ENCODE results near the gene PAX2. TPM values are rescaled to one million over a fixed set of nuclear protein-coding genes. Genes with fewer than 3 reads are reported as not detected.

Gene PAX2
- total RNA-seq, 1 donor from 2014 or later = 0.23 TPM

- Histone ChIP-seq H2AFZ (ENCODE audit: low read depth, low read length) (no peak overlapping the region), H3K27ac (ENCODE audit: low read depth, low read length) (no peak overlapping the region), H3K4me1 (ENCODE audit: insufficient read depth, low read length) (no peaks in the 10 kb centered on the region), H3K9me3 (ENCODE audit: insufficient read depth, low read depth, low read length) (no peaks in the 10 kb centered on the region), H3K4me2 (ENCODE audit: low read length) (no peak overlapping the region), H3K4me3 (ENCODE audit: insufficient read depth, low read depth, low read length) (no peak overlapping the region), H3K36me3 (ENCODE audit: insufficient read depth, low read length) (no peaks in the 10 kb centered on the region), H4K20me1 (ENCODE audit: insufficient read depth, low read length) (no peaks in the 10 kb centered on the region), H3K79me2 (ENCODE audit: insufficient read depth, low read length) (no peaks in the 10 kb centered on the region), H3K9ac (ENCODE audit: low read length) (no peak overlapping the region), H3K27me3 (ENCODE audit: insufficient read depth, low read length) (peaks cover 20% of the 10 kb centered on the region)
- FAIRE-seq (no peak), DNase-seq (ENCODE audit: low read depth) (no peak)
- no peak overlapping the region for H3K27ac Mint-ChIP-seq (ENCODE audit: unreplicated experiment)
- no peaks in the 10 kb centered on the region for H3K4me1 Mint-ChIP-seq (ENCODE audit: low read depth, unreplicated experiment)
- peaks cover 67% of the 10 kb centered on the region for H3K27me3 Mint-ChIP-seq (ENCODE audit: low read depth, unreplicated experiment)
- no peak overlapping the region for H3K4me3 Mint-ChIP-seq (ENCODE audit: unreplicated experiment)
- TF ChIP-seq EZH2 (IDR thresholded peaks at IDR 0.05; ENCODE audit: insufficient read depth, low read length) (no peak), CTCF (IDR thresholded peaks at IDR 0.05; ENCODE audit: insufficient read depth, low read depth, low read length) (no peak)
- H3K9me3 Mint-ChIP-seq (ENCODE audit: unreplicated experiment) = peaks cover 4% of the 10 kb centered on the region
- H3K36me3 Mint-ChIP-seq (ENCODE audit: low read depth, unreplicated experiment) = no peaks in the 10 kb centered on the region
Measured at GRCh38 chr10:100848770-100849169, 103.4 kb downstream of the PAX2 start.

DNA sequence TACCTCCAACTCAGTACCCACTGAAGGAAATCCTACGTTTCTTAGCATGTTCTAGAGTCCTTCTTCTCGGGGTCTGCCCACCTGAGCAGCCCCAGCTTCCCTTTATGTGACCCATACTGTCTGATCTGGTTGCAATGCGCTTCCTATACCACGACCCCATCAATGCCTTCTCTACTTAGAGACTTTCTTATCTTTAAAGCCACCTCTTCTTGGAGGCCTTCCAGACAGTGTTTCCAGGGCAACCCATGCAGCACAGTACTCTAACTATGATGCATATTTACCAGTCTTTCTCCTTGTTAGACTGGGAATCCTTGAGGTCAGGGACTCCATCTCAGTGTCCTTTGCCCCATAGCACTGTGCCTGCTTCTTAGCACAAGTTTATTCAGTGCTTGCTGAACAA lies 112.9 kb downstream of the PAX2 start:
- Mint-ChIP-seq H3K36me3 (ENCODE audit: low read depth, unreplicated experiment) (no peaks in the 10 kb centered on the region), H3K27ac (ENCODE audit: unreplicated experiment) (no peak overlapping the region), H3K4me3 (ENCODE audit: unreplicated experiment) (no peak overlapping the region), H3K27me3 (ENCODE audit: low read depth, unreplicated experiment) (peaks cover 94% of the 10 kb centered on the region), H3K4me1 (ENCODE audit: low read depth, unreplicated experiment) (no peaks in the 10 kb centered on the region), H3K9me3 (ENCODE audit: unreplicated experiment) (peaks cover 16% of the 10 kb centered on the region)
- H3K9ac ChIP-seq (ENCODE audit: low read length) = no peak overlapping the region
- H4K20me1 ChIP-seq (ENCODE audit: insufficient read depth, low read length) = no peaks in the 10 kb centered on the region
- DNase-seq (ENCODE audit: low read depth) = no peak
- no peaks in the 10 kb centered on the region for H3K9me3 ChIP-seq (ENCODE audit: insufficient read depth, low read depth, low read length)
- peaks cover 30% of the 10 kb centered on the region for H3K27me3 ChIP-seq (ENCODE audit: insufficient read depth, low read length)
- H2AFZ ChIP-seq (ENCODE audit: low read depth, low read length) = no peak overlapping the region
- no peak for TF ChIP-seq CTCF (IDR thresholded peaks at IDR 0.05; ENCODE audit: insufficient read depth, low read depth, low read length)
- TF ChIP-seq EZH2 (IDR thresholded peaks at IDR 0.05; ENCODE audit: insufficient read depth, low read length) = no peak
- H3K4me1 ChIP-seq (ENCODE audit: insufficient read depth, low read length) = no peaks in the 10 kb centered on the region
- no peaks in the 10 kb centered on the region for H3K79me2 ChIP-seq (ENCODE audit: insufficient read depth, low read length)
- H3K36me3 ChIP-seq (ENCODE audit: insufficient read depth, low read length) = no peaks in the 10 kb centered on the region
- FAIRE-seq = no peak
- no peak overlapping the region for H3K27ac ChIP-seq (ENCODE audit: low read depth, low read length)
- H3K4me3 ChIP-seq (ENCODE audit: insufficient read depth, low read depth, low read length) = no peak overlapping the region
- H3K4me2 ChIP-seq (ENCODE audit: low read length) = no peak overlapping the region

- peaks cover 30% of the 10 kb centered on the region for H3K27me3 ChIP-seq (ENCODE audit: insufficient read depth, low read length)
- no peak overlapping the region for H3K9ac ChIP-seq (ENCODE audit: low read length)
- no peaks in the 10 kb centered on the region for H3K4me1 Mint-ChIP-seq (ENCODE audit: low read depth, unreplicated experiment)
- no peaks in the 10 kb centered on the region for H4K20me1 ChIP-seq (ENCODE audit: insufficient read depth, low read length)
- no peaks in the 10 kb centered on the region for H3K4me1 ChIP-seq (ENCODE audit: insufficient read depth, low read length)
- peaks cover 94% of the 10 kb centered on the region for H3K27me3 Mint-ChIP-seq (ENCODE audit: low read depth, unreplicated experiment)
- no peaks in the 10 kb centered on the region for H3K79me2 ChIP-seq (ENCODE audit: insufficient read depth, low read length)
- no peak overlapping the region for H3K27ac Mint-ChIP-seq (ENCODE audit: unreplicated experiment)
- no peak overlapping the region for H3K27ac ChIP-seq (ENCODE audit: low read depth, low read length)
- no peak overlapping the region for H3K4me3 ChIP-seq (ENCODE audit: insufficient read depth, low read depth, low read length)
- H3K4me3 Mint-ChIP-seq (ENCODE audit: unreplicated experiment) = no peak overlapping the region
- H3K36me3 ChIP-seq (ENCODE audit: insufficient read depth, low read length) = no peaks in the 10 kb centered on the region
- H3K9me3 Mint-ChIP-seq (ENCODE audit: unreplicated experiment) = peaks cover 15% of the 10 kb centered on the region
- no peak overlapping the region for H3K4me2 ChIP-seq (ENCODE audit: low read length)
- FAIRE-seq = no peak
- no peaks in the 10 kb centered on the region for H3K36me3 Mint-ChIP-seq (ENCODE audit: low read depth, unreplicated experiment)
- H2AFZ ChIP-seq (ENCODE audit: low read depth, low read length) = no peak overlapping the region
- DNase-seq (ENCODE audit: low read depth) = no peak
- no peak for TF ChIP-seq EZH2 (IDR thresholded peaks at IDR 0.05; ENCODE audit: insufficient read depth, low read length)
- no peak for TF ChIP-seq CTCF (IDR thresholded peaks at IDR 0.05; ENCODE audit: insufficient read depth, low read depth, low read length)
- H3K9me3 ChIP-seq (ENCODE audit: insufficient read depth, low read depth, low read length) = no peaks in the 10 kb centered on the region
Measured at GRCh38 chr10:100858747-100859483, 113.5 kb downstream of the PAX2 start.

All from astrocyte (in vitro differentiated cells and primary cell).